ENCODE results near the gene IL1R2.

GRCh38 chr2:101986376-101986775 is 5.4 kb upstream of the IL1R2 start:
- TF ChIP-seq POLR2A (IDR thresholded peaks at IDR 0.05), result no peak
- TF ChIP-seq CTCF (IDR thresholded peaks at IDR 0.05), result no peak
- no peak for TF ChIP-seq POLR2AphosphoS5 (IDR thresholded peaks at IDR 0.05)
